GM12874 (cell line): ENCODE data around the gene UPK3BL1.
"Not testable (repeated sequence)": the region's sequence is repeated elsewhere in the genome, so short reads cannot be mapped to it uniquely, and the experiment has no call there.

Experiments used
- CTCF ChIP-seq: IDR thresholded peaks from 2 replicates; pipeline ENCODE4 v1.5.1; 2011; ENCODE audit warnings: low read depth, mild to moderate bottlenecking, control low read depth, low read length, moderate library complexity; ENCODE audit not compliant: insufficient read depth

Gene UPK3BL1

DNA sequence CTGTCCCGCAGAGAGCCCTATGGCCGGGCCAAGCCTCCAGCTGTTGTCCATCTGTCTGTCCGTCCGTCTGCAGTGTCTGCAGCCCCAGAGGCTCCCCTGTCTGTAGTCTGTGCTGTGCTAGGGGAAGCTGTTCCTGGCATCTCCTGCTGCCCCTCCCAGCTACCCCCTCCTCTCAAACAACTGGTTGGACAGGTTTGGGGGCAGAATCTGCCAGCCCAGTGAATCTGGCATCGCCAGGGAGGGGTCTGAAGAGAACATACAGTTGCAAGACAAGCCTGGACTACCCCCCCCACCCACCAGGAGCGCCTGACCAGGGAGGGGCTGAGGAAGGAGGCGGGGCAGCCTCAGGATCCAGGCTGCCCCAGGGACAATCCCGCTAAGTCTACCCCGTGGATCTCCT lies at the start of gene UPK3BL1:
Gene UPK3BL1, minus strand, starts transcription at position 101 of the 400 bp plus-strand sequence. Its CDS starts 50 bp downstream, at position 51.
- TF ChIP-seq CTCF: not testable (repeated sequence)

DNA sequence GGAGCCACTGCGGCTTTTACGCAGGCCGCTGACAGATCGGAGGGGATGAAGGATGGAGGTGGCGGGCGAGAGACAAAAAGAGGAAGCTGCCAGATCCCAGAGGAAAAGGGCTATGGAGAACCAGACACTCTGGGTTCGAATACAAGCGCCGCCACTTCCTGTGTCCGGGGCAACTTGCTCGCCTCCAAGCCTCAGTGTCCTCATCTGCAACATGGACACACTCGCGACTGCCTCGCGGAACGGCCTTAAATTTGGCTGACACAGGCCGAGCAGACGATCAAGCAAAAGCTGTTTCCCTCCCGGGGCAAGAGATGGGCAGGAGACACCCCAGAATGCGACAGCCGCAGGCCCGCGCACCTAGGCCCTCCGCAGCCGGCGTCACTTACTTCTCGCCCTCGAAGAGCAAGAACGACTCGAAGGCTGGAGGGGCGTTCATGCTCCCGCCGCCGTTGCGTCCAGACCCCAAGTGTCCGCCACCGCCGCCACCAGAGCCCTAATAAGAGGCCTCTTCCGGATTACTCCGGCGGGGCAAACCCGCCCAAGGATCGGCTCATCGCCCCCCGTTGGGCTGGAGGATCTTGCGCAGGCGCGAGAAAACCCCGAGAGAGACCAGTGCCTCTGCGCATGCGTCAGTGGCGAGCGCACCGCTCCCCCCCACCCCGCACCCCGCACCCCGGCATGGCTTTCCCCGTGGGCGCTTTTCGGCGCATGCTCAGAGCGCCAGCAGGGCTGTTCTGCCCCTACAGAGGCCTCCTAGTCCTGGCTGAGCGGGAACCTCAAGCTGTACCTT lies 28.8 kb upstream of the UPK3BL1 start, which contains the start of gene POLR2J2:
Gene POLR2J2, minus strand, starts transcription at position 498 of the 790 bp plus-strand sequence. Its CDS starts 62 bp downstream, at position 436.
- not testable (repeated sequence) for TF ChIP-seq CTCF

DNA sequence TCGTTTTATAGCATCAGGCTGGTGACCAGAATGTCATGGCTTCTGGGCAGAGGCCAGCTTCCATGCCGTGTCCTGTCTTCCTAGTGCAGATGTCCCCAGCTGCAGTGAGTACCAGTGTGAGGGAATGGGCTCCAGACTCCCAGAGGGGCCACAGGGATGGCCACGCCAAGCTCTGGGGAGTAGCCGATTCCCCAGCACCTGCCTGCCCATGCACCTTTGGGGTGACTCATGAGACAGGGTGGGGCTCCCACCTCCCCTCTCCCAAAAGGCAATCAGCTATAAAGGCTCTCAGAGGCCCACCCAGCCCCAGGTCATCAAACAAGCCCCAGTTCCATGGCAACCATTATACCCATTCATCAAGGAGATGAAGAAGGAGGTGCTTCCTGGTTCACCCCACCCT lies 7.3 kb upstream of the UPK3BL1 start, which contains the start of gene SPDYE2B:
Gene SPDYE2B, plus strand, starts transcription at position 396 of the 400 bp plus-strand sequence. CDS start 2,030 bp downstream, outside the sequence.
- TF ChIP-seq CTCF: not testable (repeated sequence)

DNA sequence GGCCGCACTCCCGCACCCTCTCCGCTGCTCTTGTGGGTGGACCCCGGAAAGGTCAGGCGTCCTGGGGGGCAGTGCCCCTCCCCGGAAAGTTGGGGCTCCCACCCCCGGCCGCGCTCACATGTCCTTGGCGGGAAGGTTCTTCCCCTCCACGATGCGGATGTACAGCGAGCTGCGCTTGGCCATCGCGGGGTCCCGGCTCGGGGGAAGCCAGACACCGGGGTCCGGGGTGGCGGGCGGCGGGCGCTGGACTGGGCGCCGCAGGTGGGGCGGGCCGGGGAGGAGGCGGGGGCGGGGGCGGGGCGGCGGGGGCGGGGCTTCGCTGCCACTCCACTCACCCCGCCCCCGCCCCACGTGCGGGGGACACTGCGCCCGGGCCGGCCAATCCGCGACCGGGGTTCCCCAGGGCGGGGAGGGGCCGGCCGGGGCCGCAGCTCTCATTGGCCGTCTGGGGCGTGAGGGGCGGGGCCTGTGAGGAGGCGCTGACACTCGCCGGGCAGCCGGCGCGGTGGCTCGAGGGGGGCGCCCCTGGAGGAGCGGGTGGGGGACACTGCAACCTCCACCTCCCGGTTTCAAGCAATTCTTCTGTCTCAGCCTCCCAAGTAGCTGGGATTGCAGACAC lies 26.0 kb downstream of the UPK3BL1 start, which contains the start of gene RASA4:
Gene RASA4, minus strand, starts transcription at position 250 of the 619 bp plus-strand sequence. Its CDS starts 67 bp downstream, at position 183.
- not testable (repeated sequence) for TF ChIP-seq CTCF
